HG03097 (cell line): ENCODE data around the gene ANKEF1.
A peak's percentile ranks its signal among the peaks of the same experiment; 100 is the strongest.
"Not testable (repeated sequence)": the region's sequence is repeated elsewhere in the genome, so short reads cannot be mapped to it uniquely, and the experiment has no call there.

ENCODE experiments used
- ATAC-seq: cut with Tn5 transposase; IDR thresholded peaks from one replicate; pipeline ENCODE4 v1.9.1; 2021; ENCODE audit not compliant: unreplicated experiment, low FRiP score

ANKEF1 gene

GRCh38 chr20:10031451-10032215, 3.2 kb upstream of the ANKEF1 start:
- ATAC-seq: not testable (repeated sequence)

- ATAC-seq: not testable (repeated sequence)
Observed at GRCh38 chr20:10032269-10032668, 2.5 kb upstream of the ANKEF1 start.

DNA sequence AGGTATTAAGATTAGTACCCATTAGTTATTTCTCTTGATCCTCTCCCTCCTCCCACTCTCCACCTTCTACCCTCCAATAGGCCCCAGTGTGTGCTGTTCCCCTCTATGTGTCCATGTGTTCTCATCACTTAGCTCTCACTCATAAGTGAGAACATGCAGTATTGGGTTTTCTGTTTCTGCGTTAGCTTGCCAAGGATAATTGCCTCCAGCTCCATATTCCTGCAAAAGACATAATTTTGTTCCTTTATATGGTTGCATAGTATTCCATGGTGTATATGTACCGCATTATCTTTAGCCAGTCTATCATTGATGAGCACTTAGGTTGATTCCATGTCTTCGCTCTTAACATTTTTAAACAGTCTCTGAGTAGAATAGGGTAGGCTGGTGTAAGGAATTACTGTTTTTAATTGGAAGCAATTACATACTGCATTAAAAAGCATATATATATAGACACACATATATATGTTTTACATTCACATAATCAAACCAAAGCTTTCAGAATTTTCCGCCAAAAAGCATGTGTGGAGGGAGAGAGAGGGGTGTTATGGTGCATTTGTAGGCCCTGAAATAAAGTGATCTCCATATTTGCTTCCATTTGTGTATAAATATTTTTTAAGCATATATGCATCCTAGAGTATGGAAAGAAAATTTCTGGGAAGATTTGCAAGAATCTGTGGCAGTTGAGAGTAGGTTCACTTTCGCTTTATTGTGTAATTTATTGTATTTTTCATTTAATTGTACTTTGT, 709 bp upstream of the ANKEF1 start:
- ATAC-seq: no peak

DNA sequence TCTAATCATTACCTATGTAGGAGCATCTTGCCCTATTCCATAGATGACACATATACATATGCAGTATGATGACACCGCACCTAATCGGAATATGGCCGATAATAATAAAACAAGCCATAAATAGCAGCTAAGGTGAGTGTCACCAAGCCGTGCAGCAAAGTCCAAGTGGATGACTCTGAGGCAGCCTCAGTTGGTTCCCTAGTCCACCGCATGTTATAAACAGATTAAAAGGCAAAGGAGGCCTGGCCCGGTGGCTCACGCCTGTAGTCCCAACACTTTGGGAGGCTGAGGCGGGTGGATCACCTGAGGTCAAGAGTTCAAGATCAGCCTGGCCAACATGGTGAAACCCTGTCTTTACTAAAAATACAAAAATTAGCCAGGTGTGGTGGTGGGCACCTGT, 1.5 kb downstream of the ANKEF1 start:
- ATAC-seq: not testable (repeated sequence)

- no peak for ATAC-seq
Observed at GRCh38 chr20:10040070-10040975, 5.5 kb downstream of the ANKEF1 start.

DNA sequence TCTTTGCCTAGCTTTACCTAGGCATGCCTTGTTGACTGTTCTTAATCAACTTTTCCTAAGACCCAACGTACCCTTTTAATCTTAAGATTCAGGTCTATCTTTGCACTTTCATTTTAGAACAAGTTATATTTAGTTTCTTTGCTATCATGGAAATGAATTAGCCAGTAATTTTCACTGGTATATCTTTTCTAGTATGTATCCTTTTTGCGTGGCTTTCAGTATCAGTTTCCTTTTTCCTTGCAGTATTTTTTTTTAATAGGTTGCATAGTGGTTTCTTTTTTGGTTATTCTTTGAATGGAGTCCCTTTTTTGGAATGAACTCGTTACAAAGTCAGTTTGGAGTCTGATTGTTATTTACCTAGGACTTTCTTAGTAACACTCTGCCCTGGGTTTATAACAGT, 7.3 kb downstream of the ANKEF1 start:
- ATAC-seq: no peak

DNA sequence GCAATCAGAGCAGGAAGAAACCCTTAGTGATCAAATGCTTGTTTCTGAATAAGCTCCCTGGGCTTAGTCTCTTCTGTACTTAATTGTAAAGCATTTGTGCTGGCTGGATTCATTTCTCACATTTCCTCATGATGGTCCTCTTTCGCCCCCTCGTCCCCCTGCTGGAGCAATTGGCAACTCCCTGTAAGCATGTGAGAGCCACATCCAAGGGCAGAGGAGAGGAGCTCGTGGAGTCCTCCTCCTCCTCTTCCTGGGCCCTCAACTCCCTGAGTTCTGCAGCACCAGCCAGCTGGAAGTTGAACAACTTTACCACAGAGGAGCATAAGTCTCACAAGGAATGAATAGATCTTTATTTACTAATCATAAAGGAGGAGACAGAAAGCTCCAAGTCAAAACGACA, 12.6 kb downstream of the ANKEF1 start:
- no peak for ATAC-seq

DNA sequence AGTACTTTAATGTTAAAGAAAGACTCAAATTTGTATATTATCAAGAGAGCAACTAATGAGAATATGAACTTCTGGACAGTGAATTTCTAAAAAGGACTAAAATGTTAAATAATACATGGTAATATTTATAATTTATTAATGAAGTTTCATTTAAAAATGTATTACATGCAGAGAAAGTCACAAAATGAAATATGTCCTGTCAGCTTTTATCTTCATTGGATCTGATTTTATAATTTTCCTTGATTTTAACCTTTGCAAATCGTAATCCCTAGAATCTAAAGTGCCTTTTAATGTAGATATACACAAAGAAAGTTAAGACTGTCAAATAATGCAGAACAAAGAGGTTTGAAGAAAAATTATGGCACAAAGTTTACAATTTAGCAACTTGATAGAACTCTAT, 16.4 kb downstream of the ANKEF1 start:
- ATAC-seq: no peak

DNA sequence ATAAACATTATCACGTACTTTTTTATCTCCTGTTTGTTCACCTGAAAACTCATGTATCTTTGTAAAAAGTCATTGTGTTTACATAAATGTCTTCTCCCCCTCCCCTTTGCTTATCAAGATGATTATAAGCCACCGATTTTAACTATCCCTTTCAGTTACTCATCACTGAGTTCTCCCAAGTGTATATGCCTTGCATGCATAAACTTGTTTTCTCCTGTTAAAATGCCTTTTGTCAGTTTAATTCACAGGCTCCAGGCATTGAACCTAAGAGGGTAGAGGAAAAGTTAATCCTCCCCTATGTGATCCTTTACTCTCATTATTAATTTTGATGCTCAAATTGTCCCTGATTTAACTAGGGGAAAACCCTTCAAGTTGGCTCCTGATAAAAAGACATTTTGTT, 24.2 kb downstream of the ANKEF1 start:
- no peak for ATAC-seq

- peak; percentile 89 for ATAC-seq
Observed at GRCh38 chr20:10060226-10060625, 25.4 kb downstream of the ANKEF1 start.

DNA sequence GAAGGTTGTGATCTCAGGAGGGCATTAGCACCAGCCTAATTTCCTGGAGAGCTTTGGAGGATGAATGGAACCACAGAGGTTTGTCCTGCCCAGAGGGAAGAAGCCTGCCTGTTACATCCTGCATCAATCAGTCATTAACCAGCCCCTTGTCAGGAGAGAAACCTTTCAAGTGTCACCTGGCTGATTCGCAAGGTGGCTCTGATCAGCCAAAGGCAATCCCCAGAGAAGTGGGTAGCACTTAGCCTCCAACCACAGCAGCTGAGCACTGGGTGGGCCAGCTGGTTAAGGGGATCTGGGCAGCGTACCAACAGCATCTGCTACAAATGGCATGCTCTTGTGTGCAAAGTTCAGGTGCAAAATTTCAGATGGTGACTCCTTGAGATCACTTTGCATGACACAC, 26.9 kb downstream of the ANKEF1 start:
- no peak for ATAC-seq

GRCh38 chr20:10063482-10063881, 28.7 kb downstream of the ANKEF1 start:
- no peak for ATAC-seq

DNA sequence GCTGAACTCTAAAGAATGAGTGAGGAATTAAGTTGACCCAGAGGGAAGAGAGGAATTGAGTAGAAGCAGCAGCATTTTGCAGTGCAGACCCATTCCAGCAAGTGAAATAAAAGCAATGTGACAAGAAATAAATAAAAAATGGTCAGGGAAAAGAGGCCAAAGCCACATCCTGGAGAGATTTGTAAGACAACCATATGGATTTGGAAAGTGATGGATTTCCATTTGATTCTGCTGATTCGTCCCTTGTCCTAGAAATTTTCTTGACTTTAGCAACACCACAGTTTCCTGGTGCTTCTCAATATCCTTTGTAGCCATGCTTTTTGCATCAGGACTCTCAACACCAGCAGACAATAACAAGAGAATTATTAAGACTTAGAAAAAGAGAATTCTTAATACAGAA, 29.8 kb downstream of the ANKEF1 start:
- ATAC-seq: no peak

DNA sequence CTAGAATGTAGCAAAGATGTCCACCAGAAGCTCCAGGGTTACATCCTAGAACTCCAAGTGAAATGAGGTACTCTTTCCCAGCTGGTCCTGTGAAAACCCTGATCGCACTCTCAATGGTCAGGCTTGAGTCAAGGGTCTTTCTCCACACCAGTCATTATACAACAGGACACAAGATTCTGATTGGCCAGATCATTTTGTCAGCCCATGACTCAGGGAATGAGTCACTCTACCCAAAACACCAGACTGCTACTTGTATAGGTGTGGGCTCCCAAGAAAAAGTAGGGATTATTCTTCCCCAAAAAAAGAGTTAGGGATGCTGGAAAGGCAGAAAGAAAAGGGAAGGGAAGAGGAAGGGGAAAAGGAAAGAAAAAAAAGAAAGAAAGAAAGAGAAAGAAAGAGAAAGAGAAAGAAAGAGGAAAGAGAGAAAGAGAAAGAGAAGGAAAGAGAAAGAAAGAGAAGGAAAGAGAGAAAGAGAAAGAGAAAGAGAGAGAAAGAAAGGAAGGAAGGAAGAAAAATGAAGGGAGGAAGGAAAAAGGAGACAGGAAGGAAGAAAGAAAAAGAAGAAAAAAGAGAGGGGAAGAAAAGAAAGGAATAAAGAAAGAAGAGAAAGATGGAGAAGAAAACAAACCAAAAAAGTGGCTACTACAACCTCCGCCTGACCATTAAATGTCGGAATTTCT, 30.5 kb downstream of the ANKEF1 start:
- ATAC-seq: no peak

DNA sequence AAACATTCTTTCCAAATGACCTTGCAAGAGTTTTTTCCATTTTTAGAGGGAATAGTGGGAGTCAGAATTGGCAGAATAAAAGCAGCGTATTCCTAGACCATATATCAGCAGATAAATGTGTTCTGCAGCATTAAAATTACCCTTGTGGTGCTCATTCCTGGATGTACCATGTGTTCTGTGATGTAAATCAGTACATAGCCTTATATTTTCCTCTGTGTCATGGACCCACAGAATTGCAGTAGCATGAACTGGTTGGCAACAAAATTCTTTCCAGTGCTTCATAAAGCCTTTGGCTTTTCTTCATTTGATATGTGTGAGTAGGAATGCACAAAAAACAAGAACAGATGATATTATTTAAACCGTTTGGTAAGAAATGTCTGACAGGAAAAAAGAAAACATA, 32.5 kb downstream of the ANKEF1 start:
- no peak for ATAC-seq

- no peak for ATAC-seq
Observed at GRCh38 chr20:10074513-10074912, 39.7 kb downstream of the ANKEF1 start.

GRCh38 chr20:10075606-10076005, 40.8 kb downstream of the ANKEF1 start:
- ATAC-seq: no peak

- no peak for ATAC-seq
Observed at GRCh38 chr20:10076126-10077080, 41.6 kb downstream of the ANKEF1 start.

GRCh38 chr20:10077081-10077471, 42.3 kb downstream of the ANKEF1 start:
- ATAC-seq: no peak
